ENCODE measurements around the gene COP1. TPM values are rescaled to one million over a fixed set of nuclear protein-coding genes. Genes with fewer than 3 reads are reported as not detected.

The COP1 gene
- total RNA-seq, 1 donor from 2014 or later = 52.1 TPM

DNA sequence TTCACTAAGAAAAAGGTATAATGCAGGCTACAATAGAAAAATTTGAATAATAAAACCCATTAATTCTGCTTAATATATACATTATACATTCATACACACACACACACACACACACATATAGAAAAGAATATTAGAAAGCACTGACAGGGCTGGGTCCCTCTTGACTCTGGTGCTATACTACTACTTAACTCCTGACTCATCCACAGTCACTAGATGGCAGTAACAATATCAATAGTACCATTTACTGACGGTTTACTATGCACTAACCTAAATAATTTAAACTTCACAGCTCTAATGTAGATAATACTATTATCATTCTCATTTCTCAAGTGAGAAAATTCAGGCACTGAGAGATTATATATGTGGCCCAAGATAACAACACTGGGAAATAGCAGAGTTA lies 87.5 kb downstream of the COP1 start:
- Mint-ChIP-seq H3K9me3 (peaks cover 2% of the 10 kb centered on the region), H3K4me3 (no peak overlapping the region), H3K27me3 (no peaks in the 10 kb centered on the region), H3K4me1 (no peaks in the 10 kb centered on the region), H3K27ac (no peak overlapping the region), H3K36me3 (ENCODE audit: low read depth) (peaks cover 62% of the 10 kb centered on the region)
- POLR2A ChIA-PET = no interaction called here
- no peak for TF ChIP-seq CTCF (IDR thresholded peaks at IDR 0.05)
- DNase-seq (no peak), ATAC-seq (ENCODE audit: low read depth) (no peak)
- CTCF ChIA-PET = no interaction called here
- intact Hi-C loops (cut with micrococcal nuclease) = no loop called here

- POLR2A ChIA-PET = no interaction called here
- intact Hi-C loops (cut with micrococcal nuclease) = no loop called here
- CTCF ChIA-PET = no interaction called here
- Mint-ChIP-seq H3K9me3 (no peaks in the 10 kb centered on the region), H3K4me3 (no peak overlapping the region), H3K27ac (no peak overlapping the region), H3K36me3 (ENCODE audit: low read depth) (peaks cover 61% of the 10 kb centered on the region), H3K27me3 (no peaks in the 10 kb centered on the region), H3K4me1 (no peaks in the 10 kb centered on the region)
- no peak for TF ChIP-seq CTCF (IDR thresholded peaks at IDR 0.05)
- ATAC-seq (ENCODE audit: low read depth) = no peak
- no peak for DNase-seq
These were observed 88.1 kb downstream of the COP1 start for GRCh38 chr1:176118985-176119384.

DNA sequence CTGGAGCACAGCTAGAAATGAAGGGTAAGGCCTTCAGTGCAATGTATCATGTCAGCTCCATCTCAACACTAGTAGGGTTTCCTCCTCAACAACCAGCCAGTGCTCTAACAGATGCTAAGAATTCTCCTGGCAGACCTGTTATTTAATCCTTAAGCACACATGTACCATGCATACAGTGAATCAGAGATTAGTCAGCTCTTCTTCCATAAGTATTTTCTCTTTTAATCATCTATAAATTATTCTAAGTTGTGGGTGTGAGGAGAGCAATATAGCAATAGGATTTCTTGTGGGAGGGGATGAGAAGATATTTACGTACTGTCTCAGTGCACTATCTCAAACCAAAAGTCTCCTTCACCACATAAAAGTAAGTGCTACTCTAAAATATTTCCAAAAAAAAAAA lies 95.3 kb downstream of the COP1 start:
- peaks cover 8% of the 10 kb centered on the region for H3K9me3 Mint-ChIP-seq
- ATAC-seq (ENCODE audit: low read depth) = no peak
- peaks cover 67% of the 10 kb centered on the region for H3K36me3 Mint-ChIP-seq (ENCODE audit: low read depth)
- ChIA-PET POLR2A (no interaction called here), CTCF (no interaction called here)
- H3K27me3 Mint-ChIP-seq = no peaks in the 10 kb centered on the region
- H3K4me1 Mint-ChIP-seq = no peaks in the 10 kb centered on the region
- no peak overlapping the region for H3K27ac Mint-ChIP-seq
- no peak for TF ChIP-seq CTCF (IDR thresholded peaks at IDR 0.05)
- no peak for DNase-seq
- intact Hi-C loops (cut with micrococcal nuclease) = loop anchor here (1.0 kb wide), 1 partner anchor 45 kb away; no protein-coding TSS in a partner anchor
- no peak overlapping the region for H3K4me3 Mint-ChIP-seq

DNA sequence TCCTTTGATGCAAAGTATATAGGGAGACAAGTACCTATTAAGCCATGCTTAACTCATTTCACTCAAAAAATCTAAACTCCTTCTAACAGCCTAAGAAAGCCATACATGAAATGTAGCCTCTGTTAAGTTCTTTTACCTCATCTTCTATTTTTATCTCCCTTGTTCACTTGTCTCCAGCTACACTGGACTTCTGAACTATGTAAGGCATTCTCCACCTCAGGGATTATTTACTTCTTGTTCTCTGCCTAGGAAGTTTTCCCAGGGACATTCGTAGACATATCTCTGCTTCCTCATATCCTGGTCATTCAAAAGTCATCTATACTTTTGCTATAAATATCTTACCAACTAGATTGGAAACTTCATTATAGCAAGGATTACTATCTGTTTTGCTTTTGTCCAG lies 96.9 kb downstream of the COP1 start:
- no peak overlapping the region for H3K4me3 Mint-ChIP-seq
- H3K27me3 Mint-ChIP-seq = no peaks in the 10 kb centered on the region
- intact Hi-C loops (cut with micrococcal nuclease) = no loop called here
- TF ChIP-seq CTCF (IDR thresholded peaks at IDR 0.05) = no peak
- no peak for ATAC-seq (ENCODE audit: low read depth)
- peaks cover 66% of the 10 kb centered on the region for H3K36me3 Mint-ChIP-seq (ENCODE audit: low read depth)
- no peak overlapping the region for H3K27ac Mint-ChIP-seq
- ChIA-PET POLR2A (no interaction called here), CTCF (no interaction called here)
- no peaks in the 10 kb centered on the region for H3K4me1 Mint-ChIP-seq
- peaks cover 8% of the 10 kb centered on the region for H3K9me3 Mint-ChIP-seq
- no peak for DNase-seq

DNA sequence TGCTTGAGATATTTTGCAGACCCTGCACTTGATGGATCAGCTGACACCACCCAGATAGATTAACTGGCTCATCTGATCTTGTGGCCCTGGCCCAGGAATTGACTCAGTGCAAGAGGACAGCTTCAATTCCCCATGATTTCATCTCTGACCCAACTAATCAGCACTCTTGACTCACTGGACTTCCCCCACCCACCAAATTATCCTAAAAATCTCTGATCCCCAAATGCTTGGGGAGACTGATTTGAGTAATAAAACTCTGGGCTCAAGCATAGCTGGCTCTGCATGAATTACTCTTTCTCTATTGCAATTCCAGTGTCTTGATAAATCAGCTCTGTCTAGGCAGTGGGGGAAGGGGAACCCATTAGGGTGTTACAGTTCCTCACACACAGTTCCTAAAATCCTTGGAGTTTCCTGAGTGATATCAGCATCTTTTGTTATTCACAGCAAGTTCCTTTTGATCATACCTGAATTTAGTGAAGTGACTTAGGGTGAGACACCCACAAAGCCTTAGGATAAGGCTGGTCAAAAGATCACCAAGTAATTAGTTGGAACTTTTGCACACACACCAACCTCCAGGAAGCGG lies 104.2 kb downstream of the COP1 start:
- POLR2A ChIA-PET = no interaction called here
- CTCF ChIA-PET = no interaction called here
- no peaks in the 10 kb centered on the region for H3K27me3 Mint-ChIP-seq
- intact Hi-C loops (cut with micrococcal nuclease) = no loop called here
- no peak overlapping the region for H3K4me3 Mint-ChIP-seq
- no peaks in the 10 kb centered on the region for H3K4me1 Mint-ChIP-seq
- H3K9me3 Mint-ChIP-seq = peaks cover 27% of the 10 kb centered on the region
- H3K36me3 Mint-ChIP-seq (ENCODE audit: low read depth) = peaks cover 81% of the 10 kb centered on the region
- no peak overlapping the region for H3K27ac Mint-ChIP-seq
- DNase-seq (no peak), ATAC-seq (ENCODE audit: low read depth) (no peak)
- TF ChIP-seq CTCF (IDR thresholded peaks at IDR 0.05) = no peak
